Measurements from ENCODE around the gene WARS2. TPM values are rescaled to one million over a fixed set of nuclear protein-coding genes. Genes with fewer than 3 reads are reported as not detected.

Gene WARS2
- total RNA-seq, 1 donor from 2014 or later = 9.5 TPM

DNA sequence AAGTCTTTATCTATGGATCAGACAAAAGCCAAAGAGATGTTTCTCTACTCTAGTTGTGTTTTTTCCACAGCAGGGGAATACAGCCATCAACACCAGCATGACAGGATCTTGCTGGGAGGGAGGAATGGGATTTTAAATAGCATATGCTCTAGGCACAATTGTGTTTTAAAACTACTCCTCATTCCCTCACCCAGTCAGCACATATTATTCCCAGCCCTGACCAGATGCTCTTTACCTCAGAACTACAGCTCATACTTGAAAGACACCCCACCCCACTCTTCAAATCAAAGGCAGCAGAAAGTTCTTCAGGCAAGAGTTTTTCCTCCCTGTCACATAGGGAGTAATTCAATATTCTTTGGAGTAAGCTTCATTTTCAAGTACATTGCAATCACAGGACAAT lies 106.1 kb downstream of the WARS2 start:
- Histone ChIP-seq H3K4me3 (no peak overlapping the region), H3K4me1 (no peaks in the 10 kb centered on the region), H3K27ac (replicated peaks) (no peak overlapping the region), H3K27me3 (ENCODE audit: low read depth) (no peaks in the 10 kb centered on the region), H3K9me3 (replicated peaks) (no peaks in the 10 kb centered on the region), H3K36me3 (peaks cover 30% of the 10 kb centered on the region)
- TF ChIP-seq, protein P1, sequence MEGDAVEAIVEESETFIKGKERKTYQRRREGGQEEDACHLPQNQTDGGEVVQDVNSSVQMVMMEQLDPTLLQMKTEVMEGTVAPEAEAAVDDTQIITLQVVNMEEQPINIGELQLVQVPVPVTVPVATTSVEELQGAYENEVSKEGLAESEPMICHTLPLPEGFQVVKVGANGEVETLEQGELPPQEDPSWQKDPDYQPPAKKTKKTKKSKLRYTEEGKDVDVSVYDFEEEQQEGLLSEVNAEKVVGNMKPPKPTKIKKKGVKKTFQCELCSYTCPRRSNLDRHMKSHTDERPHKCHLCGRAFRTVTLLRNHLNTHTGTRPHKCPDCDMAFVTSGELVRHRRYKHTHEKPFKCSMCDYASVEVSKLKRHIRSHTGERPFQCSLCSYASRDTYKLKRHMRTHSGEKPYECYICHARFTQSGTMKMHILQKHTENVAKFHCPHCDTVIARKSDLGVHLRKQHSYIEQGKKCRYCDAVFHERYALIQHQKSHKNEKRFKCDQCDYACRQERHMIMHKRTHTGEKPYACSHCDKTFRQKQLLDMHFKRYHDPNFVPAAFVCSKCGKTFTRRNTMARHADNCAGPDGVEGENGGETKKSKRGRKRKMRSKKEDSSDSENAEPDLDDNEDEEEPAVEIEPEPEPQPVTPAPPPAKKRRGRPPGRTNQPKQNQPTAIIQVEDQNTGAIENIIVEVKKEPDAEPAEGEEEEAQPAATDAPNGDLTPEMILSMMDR (IDR thresholded peaks at IDR 0.05; ENCODE audit: borderline replicate concordance) = no peak
- intact Hi-C loops (cut with micrococcal nuclease) = no loop called here
- DNase-seq = no peak

DNA sequence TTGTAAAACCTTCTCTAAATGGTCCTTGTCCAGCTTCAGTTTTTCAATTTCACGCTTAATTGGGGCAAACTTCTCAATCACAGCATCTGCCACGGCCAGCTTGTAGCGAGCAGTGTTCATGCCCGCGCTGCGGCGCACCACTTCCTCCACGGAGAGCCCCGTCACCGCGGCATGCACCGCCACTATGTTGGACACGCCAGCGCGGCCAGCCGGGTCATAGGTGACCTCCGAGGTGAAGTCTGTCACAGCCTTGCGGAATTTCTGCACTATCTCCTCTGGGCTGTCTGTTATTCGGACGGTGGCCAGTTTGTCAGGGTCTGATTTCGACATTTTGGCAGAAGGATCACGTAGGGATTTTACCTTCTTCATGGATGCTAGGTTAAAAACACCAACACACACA lies 107.5 kb downstream of the WARS2 start:
- H3K4me1 ChIP-seq = no peaks in the 10 kb centered on the region
- intact Hi-C loops (cut with micrococcal nuclease) = no loop called here

DNA sequence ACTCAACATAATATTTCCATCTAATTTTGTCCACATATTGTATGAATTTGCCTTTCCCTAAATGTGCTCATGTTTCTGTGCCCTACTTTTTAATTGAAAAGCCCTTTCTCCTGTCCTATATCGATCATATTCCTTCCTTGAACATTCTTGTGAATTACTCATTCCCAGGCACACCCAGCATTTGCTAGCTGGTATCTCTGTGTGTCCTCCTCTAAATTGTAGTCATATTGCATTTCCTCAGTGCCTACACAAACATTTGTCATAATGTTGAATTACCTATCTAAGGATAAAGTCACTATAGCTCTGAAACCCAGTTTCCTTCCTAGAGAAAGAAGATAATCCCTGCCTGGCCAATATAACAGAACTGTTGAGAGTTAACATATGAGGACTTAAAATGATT lies 112.7 kb downstream of the WARS2 start:
- H3K9me3 ChIP-seq (replicated peaks) = peaks cover 6% of the 10 kb centered on the region
- H3K27ac ChIP-seq (replicated peaks) = no peak overlapping the region
- intact Hi-C loops (cut with micrococcal nuclease) = no loop called here
- no peaks in the 10 kb centered on the region for H3K4me1 ChIP-seq
- H3K27me3 ChIP-seq (ENCODE audit: low read depth) = no peaks in the 10 kb centered on the region
- TF ChIP-seq, protein P1 (IDR thresholded peaks at IDR 0.05; ENCODE audit: borderline replicate concordance) = no peak
- DNase-seq = no peak
- peaks cover 15% of the 10 kb centered on the region for H3K36me3 ChIP-seq
- no peak overlapping the region for H3K4me3 ChIP-seq

More for the DNA sequence above, 107.5 kb downstream of the WARS2 start:
- no peaks in the 10 kb centered on the region for H3K9me3 ChIP-seq (replicated peaks)
- TF ChIP-seq, protein P1 (IDR thresholded peaks at IDR 0.05; ENCODE audit: borderline replicate concordance) = no peak
- H3K4me3 ChIP-seq = no peak overlapping the region
- no peak overlapping the region for H3K27ac ChIP-seq (replicated peaks)
- peaks cover 29% of the 10 kb centered on the region for H3K36me3 ChIP-seq
- H3K27me3 ChIP-seq (ENCODE audit: low read depth) = no peaks in the 10 kb centered on the region
- no peak for DNase-seq

DNA sequence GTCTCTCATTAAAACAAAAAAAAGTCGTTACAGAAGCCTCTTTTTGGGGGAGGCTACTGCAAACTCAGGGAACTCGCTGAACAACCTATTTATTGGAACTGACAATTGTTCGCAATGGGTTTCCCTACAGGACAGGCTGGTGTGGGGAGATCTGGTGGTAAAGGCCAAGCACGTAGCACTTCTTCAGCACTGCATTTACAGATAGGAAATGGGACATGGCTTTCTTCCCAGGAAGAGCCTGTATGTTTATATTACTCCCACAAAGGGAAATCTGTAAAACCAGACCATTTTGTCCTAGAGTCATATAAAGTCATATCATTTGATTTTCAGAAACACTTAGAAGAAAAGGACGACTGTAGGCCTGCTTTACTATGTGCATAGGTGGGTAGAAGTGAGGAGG lies 113.5 kb downstream of the WARS2 start:
- no peaks in the 10 kb centered on the region for H3K27me3 ChIP-seq (ENCODE audit: low read depth)
- H3K4me1 ChIP-seq = no peaks in the 10 kb centered on the region
- TF ChIP-seq, protein P1 (IDR thresholded peaks at IDR 0.05; ENCODE audit: borderline replicate concordance) = no peak
- H3K36me3 ChIP-seq = peaks cover 7% of the 10 kb centered on the region
- DNase-seq = no peak
- H3K9me3 ChIP-seq (replicated peaks) = peaks cover 6% of the 10 kb centered on the region
- no peak overlapping the region for H3K27ac ChIP-seq (replicated peaks)
- intact Hi-C loops (cut with micrococcal nuclease) = no loop called here
- H3K4me3 ChIP-seq = no peak overlapping the region

DNA sequence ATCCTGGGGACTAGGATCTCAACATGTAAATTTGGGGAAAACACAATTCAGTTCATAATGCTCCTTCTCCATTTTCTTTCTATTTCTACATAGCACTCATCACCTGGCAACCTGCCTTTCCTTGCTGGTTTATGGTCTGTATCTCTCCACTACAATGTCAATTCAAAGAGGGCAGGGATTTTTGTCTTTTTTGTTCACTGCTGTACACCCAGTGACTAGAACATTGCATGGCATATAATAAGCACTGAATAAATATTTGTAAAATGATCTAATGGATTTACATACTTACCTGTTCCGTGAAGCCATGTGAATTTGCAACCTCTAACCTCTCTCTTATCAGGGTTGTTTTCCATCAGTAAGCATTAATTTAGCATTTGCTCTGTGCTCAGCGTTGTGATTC lies 124.9 kb downstream of the WARS2 start:
- no peak overlapping the region for H3K27ac ChIP-seq (replicated peaks)
- H3K9me3 ChIP-seq (replicated peaks) = no peaks in the 10 kb centered on the region
- TF ChIP-seq, protein P1 (IDR thresholded peaks at IDR 0.05; ENCODE audit: borderline replicate concordance) = no peak
- no peak overlapping the region for H3K4me3 ChIP-seq
- intact Hi-C loops (cut with micrococcal nuclease) = no loop called here
- H3K36me3 ChIP-seq = no peaks in the 10 kb centered on the region
- peaks cover under 1% of the 10 kb centered on the region for H3K27me3 ChIP-seq (ENCODE audit: low read depth)
- DNase-seq = no peak
- H3K4me1 ChIP-seq = no peaks in the 10 kb centered on the region

DNA sequence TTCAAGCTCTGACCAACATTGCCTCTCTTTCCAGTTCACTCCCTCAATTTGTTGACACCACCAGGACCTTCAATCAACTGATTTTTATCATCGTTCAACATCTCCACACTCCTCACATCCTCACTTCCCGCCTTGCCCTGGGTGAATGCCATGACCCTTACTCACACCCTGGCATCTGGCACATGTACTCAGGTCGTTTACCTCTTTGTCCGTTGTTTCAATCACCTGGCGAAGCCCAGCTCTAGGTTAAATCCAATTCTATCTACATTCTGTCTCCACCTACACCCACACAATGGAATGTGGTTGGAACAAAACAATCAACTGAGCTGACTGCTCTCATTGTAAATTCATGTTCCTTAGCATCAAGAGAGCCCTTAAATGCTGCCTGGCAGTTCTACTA lies 128.1 kb downstream of the WARS2 start:
- DNase-seq = no peak
- intact Hi-C loops (cut with micrococcal nuclease) = no loop called here
- TF ChIP-seq, protein P1 (IDR thresholded peaks at IDR 0.05; ENCODE audit: borderline replicate concordance) = no peak

More for the DNA sequence above, 128.1 kb downstream of the WARS2 start:
- no peaks in the 10 kb centered on the region for H3K9me3 ChIP-seq (replicated peaks)
- H3K27ac ChIP-seq (replicated peaks) = no peak overlapping the region
- H3K27me3 ChIP-seq (ENCODE audit: low read depth) = peaks cover 33% of the 10 kb centered on the region
- H3K4me3 ChIP-seq = no peak overlapping the region
- H3K36me3 ChIP-seq = no peaks in the 10 kb centered on the region
- peaks cover 18% of the 10 kb centered on the region for H3K4me1 ChIP-seq
